Measurements from ENCODE around the gene SLC22A15.
"Not testable (repeated sequence)": the region's sequence is repeated elsewhere in the genome, so short reads cannot be mapped to it uniquely, and the experiment has no call there.

SLC22A15 gene

GRCh38 chr1:116044071-116044470, 67.8 kb downstream of the SLC22A15 start:
- DNase-seq, result no peak

GRCh38 chr1:116046933-116047332, 70.6 kb downstream of the SLC22A15 start:
- not testable (repeated sequence) for DNase-seq

- DNase-seq, result not testable (repeated sequence)
Measured at GRCh38 chr1:116051896-116052295, 75.6 kb downstream of the SLC22A15 start.

GRCh38 chr1:116062201-116062600, 85.9 kb downstream of the SLC22A15 start:
- no peak for DNase-seq

GRCh38 chr1:116064616-116065015, 88.3 kb downstream of the SLC22A15 start:
- DNase-seq, result no peak

GRCh38 chr1:116066868-116067565, 90.7 kb downstream of the SLC22A15 start:
- DNase-seq, result no peak

GRCh38 chr1:116067566-116067890, 91.2 kb downstream of the SLC22A15 start:
- no peak for DNase-seq

- no peak for DNase-seq
Measured at GRCh38 chr1:116075575-116075974, 99.3 kb downstream of the SLC22A15 start.

GRCh38 chr1:116075990-116076389, 99.7 kb downstream of the SLC22A15 start:
- DNase-seq, result no peak

- no peak for DNase-seq
Measured at GRCh38 chr1:116076831-116077230, 100.5 kb downstream of the SLC22A15 start.

- DNase-seq, result no peak
Measured at GRCh38 chr1:116078699-116079223, 102.4 kb downstream of the SLC22A15 start.

GRCh38 chr1:116087628-116088027, 111.3 kb downstream of the SLC22A15 start:
- DNase-seq, result no peak

- no peak for DNase-seq
Measured at GRCh38 chr1:116089870-116090269, 113.6 kb downstream of the SLC22A15 start.

GRCh38 chr1:116091083-116091482, 114.8 kb downstream of the SLC22A15 start:
- DNase-seq, result no peak

- no peak for DNase-seq
Measured at GRCh38 chr1:116092752-116093489, 116.6 kb downstream of the SLC22A15 start.

GRCh38 chr1:116095027-116095426, 118.7 kb downstream of the SLC22A15 start:
- DNase-seq, result no peak

- DNase-seq, result no peak
Measured at GRCh38 chr1:116096013-116096618, 119.8 kb downstream of the SLC22A15 start.

- no peak for DNase-seq
Measured at GRCh38 chr1:116097626-116098025, 121.3 kb downstream of the SLC22A15 start.

- DNase-seq, result no peak
Measured at GRCh38 chr1:116099379-116099778, 123.1 kb downstream of the SLC22A15 start.

- DNase-seq, result no peak
Measured at GRCh38 chr1:116099919-116100318, 123.6 kb downstream of the SLC22A15 start.

GRCh38 chr1:116104667-116105066, 128.4 kb downstream of the SLC22A15 start:
- DNase-seq, result no peak

GRCh38 chr1:116105996-116106395, 129.7 kb downstream of the SLC22A15 start:
- DNase-seq, result no peak

- no peak for DNase-seq
Measured at GRCh38 chr1:116106646-116107045, 130.3 kb downstream of the SLC22A15 start.

GRCh38 chr1:116107371-116107770, 131.1 kb downstream of the SLC22A15 start:
- DNase-seq, result no peak
